Coronary artery (tissue), 2 donors: ENCODE data around the gene TMEM273.

Experiments used
- DNase-seq: peaks from one replicate; pipeline ENCODE4 v3.0.0-alpha.2; 2017; ENCODE audit warnings: low spot score
- H3K27ac ChIP-seq, 2 donors: fragments of 200-600 bp; sonication (generic); one replicate each; pipeline ENCODE4 v1.5.1; 2016 to 2019
- H3K4me3 ChIP-seq: fragments of 200-600 bp; sonication (generic); 2 replicates; pipeline ENCODE4 v1.5.1; 2016; ENCODE audit warnings: mild to moderate bottlenecking, moderate library complexity
- CTCF ChIP-seq: fragments of 200-600 bp; sonication (generic); IDR thresholded peaks from one replicate; pipeline ENCODE4 v1.5.1; 2019; ENCODE audit warnings: antibody characterized with exemption

TMEM273 gene

GRCh38 chr10:49183596-49184542, 4.3 kb downstream of the TMEM273 start:
- Histone ChIP-seq H3K4me3 (no peak overlapping the region), H3K27ac (no peak overlapping the region)
- no peak for DNase-seq
- TF ChIP-seq CTCF, result no peak

GRCh38 chr10:49182776-49183175, 5.4 kb downstream of the TMEM273 start:
- H3K4me3 ChIP-seq, result no peak overlapping the region
- TF ChIP-seq CTCF, result no peak
- no peak for DNase-seq
- H3K27ac ChIP-seq, result no peak overlapping the region

- H3K27ac ChIP-seq, result no peak overlapping the region
- no peak for DNase-seq
- H3K4me3 ChIP-seq, result no peak overlapping the region
- no peak for TF ChIP-seq CTCF
Measured at GRCh38 chr10:49180444-49180860, 7.7 kb downstream of the TMEM273 start.

GRCh38 chr10:49179699-49180443, 8.3 kb downstream of the TMEM273 start:
- no peak for TF ChIP-seq CTCF
- Histone ChIP-seq H3K4me3 (no peak overlapping the region), H3K27ac (no peak overlapping the region)
- DNase-seq, result no peak

- DNase-seq, result no peak
- no peak overlapping the region for H3K27ac ChIP-seq
- no peak overlapping the region for H3K4me3 ChIP-seq
- no peak for TF ChIP-seq CTCF
Measured at GRCh38 chr10:49178489-49179471, 9.4 kb downstream of the TMEM273 start.
